B cell (primary cell): ENCODE results near the gene PRR16. TPM values are rescaled to one million over a fixed set of nuclear protein-coding genes. Genes with fewer than 3 reads are reported as not detected.

Source experiments
- ATAC-seq: fragments of 200-7000 bp; cut with Tn5 transposase; one replicate; pipeline ENCODE4 v1.10.0; 2021; ENCODE audit warnings: low read depth, mild to moderate bottlenecking, moderate number of reproducible peaks, moderate library complexity
- CTCF ChIA-PET: fragments of 350-600 bp; sonication (Branson Sonifier 250); formaldehyde crosslinking; loops from one replicate; lab custom pipeline; 2021; ENCODE audit warnings: antibody characterized with exemption, inconsistent platforms; lab: Charles Lee
- POLR2A ChIA-PET: fragments of 350-600 bp; sonication (Branson Sonifier 250); formaldehyde crosslinking; loops from one replicate; lab custom pipeline; 2021; ENCODE audit warnings: antibody characterized with exemption; lab: Charles Lee
- DNase-seq: peaks from one replicate; pipeline ENCODE4 v3.0.0; 2013
- H2AFZ ChIP-seq: 2 replicates; pipeline ENCODE4 v1.6.1; 2012; ENCODE audit warnings: mild to moderate bottlenecking, low read depth, low read length; ENCODE audit not compliant: insufficient read depth, poor library complexity, severe bottlenecking
- H3K27ac ChIP-seq, 2 donors: 1 replicate in 1 of 2; 2 replicates in 1 of 2; pipeline ENCODE4 v1.5.1; 2012 to 2013; ENCODE audit warnings: low read length in 2 of 2, mild to moderate bottlenecking in 2 of 2, moderate library complexity in 1 of 2
- H3K27me3 ChIP-seq, 4 experiments: fragments of 200-600 bp in 1 of 4; sonication (generic) in 1 of 4; replicated peaks in 1 of 4; 1 replicate in 2 of 4; 2 replicates in 2 of 4; pipeline versions ENCODE4 v1.6.1 to v1.7.0; 2013 to 2016; ENCODE audit warnings: low read length in 3 of 4, mild to moderate bottlenecking in 2 of 4, mixed read lengths in 1 of 4, moderate library complexity in 1 of 4; ENCODE audit not compliant: insufficient read depth in 4 of 4, control insufficient read depth in 3 of 4; ENCODE audit errors: control extremely low read depth in 1 of 4
- H3K36me3 ChIP-seq, 2 experiments: replicated peaks in 1 of 2; 1 replicate in 1 of 2; 2 replicates in 1 of 2; pipeline versions ENCODE4 v1.6.1 to v1.7.1; 2013; ENCODE audit warnings: low read length in 1 of 2; ENCODE audit not compliant: insufficient read depth in 2 of 2, control insufficient read depth in 1 of 2; ENCODE audit errors: control extremely low read depth in 1 of 2, extremely low read depth in 1 of 2
- H3K4me1 ChIP-seq, 2 donors: fragments of 200-600 bp in 1 of 2; sonication (generic) in 1 of 2; 1 replicate in 1 of 2; 2 replicates in 1 of 2; pipeline versions ENCODE4 v1.5.1 to v1.6.1; 2013 to 2017; ENCODE audit warnings: low read length in 2 of 2; ENCODE audit not compliant: control insufficient read depth in 2 of 2, insufficient read depth in 2 of 2
- H3K4me2 ChIP-seq: replicated peaks from 2 replicates; pipeline ENCODE3; 2012; ENCODE audit warnings: mild to moderate bottlenecking, low read depth, low read length; ENCODE audit not compliant: poor library complexity, severe bottlenecking
- H3K4me3 ChIP-seq, 5 experiments: fragments of 200-600 bp in 1 of 5; sonication (generic) in 1 of 5; 1 replicate in 3 of 5; 2 replicates in 2 of 5; pipeline versions ENCODE4 v1.5.1 to v1.7.0; 2011 to 2016; ENCODE audit warnings: low read length in 4 of 5, mild to moderate bottlenecking in 4 of 5, low read depth in 2 of 5, control low read depth in 1 of 5, moderate library complexity in 1 of 5; ENCODE audit not compliant: insufficient read depth in 1 of 5; ENCODE audit errors: control extremely low read depth in 1 of 5, extremely low read depth in 1 of 5
- H3K79me2 ChIP-seq: fragments of 200-600 bp; sonication (generic); one replicate; pipeline ENCODE4 v1.6.0; 2016; ENCODE audit warnings: low read length; ENCODE audit not compliant: control insufficient read depth, insufficient read depth
- H3K9ac ChIP-seq: fragments of 200-600 bp; sonication (generic); 2 replicates; pipeline ENCODE4 v1.6.1; 2017; ENCODE audit warnings: mild to moderate bottlenecking, low read length, moderate library complexity
- H3K9me3 ChIP-seq, 3 donors: one replicate each; pipeline versions ENCODE4 v1.6.1 to v1.7.1; 2013; ENCODE audit warnings: low read length in 2 of 3; ENCODE audit not compliant: control insufficient read depth in 2 of 3, insufficient read depth in 1 of 3; ENCODE audit errors: control extremely low read depth in 1 of 3
- H4K20me1 ChIP-seq: 2 replicates; pipeline ENCODE4 v1.6.0; 2012; ENCODE audit warnings: mild to moderate bottlenecking, low read length; ENCODE audit not compliant: insufficient read depth, control insufficient read depth, poor library complexity, severe bottlenecking
- H3K27ac Mint-ChIP-seq: one replicate; pipeline ENCODE4 v1.8.0; 2021; ENCODE audit warnings: mixed read lengths
- H3K27me3 Mint-ChIP-seq: one replicate; pipeline ENCODE4 v1.8.0; 2021; ENCODE audit warnings: mixed read lengths
- H3K4me1 Mint-ChIP-seq: one replicate; pipeline ENCODE4 v1.8.0; 2021; ENCODE audit warnings: mixed read lengths
- H3K4me3 Mint-ChIP-seq: one replicate; pipeline ENCODE4 v1.8.0; 2021; ENCODE audit warnings: mixed read lengths
- H3K9me3 Mint-ChIP-seq: one replicate; pipeline ENCODE4 v1.8.0; 2022; ENCODE audit warnings: mixed read lengths; ENCODE audit not compliant: insufficient read depth
- EZH2 ChIP-seq: IDR thresholded peaks from 2 replicates; pipeline ENCODE4 v1.6.1; 2012; ENCODE audit warnings: borderline replicate concordance, low read depth, mild to moderate bottlenecking, moderate library complexity, low read length; ENCODE audit not compliant: insufficient read depth, poor library complexity, severe bottlenecking
- WGBS: methylation state at CpG from one replicate; pipeline ENCODE4 v1.1.5; 2013; ENCODE audit warnings: missing lambda C conversion rate; ENCODE audit not compliant: insufficient coverage; 5-methylcytosine and 5-hydroxymethylcytosine counted together
- intact Hi-C: fragments of 100-400 bp; cut with micrococcal nuclease; formaldehyde crosslinking; loops from one replicate; pipeline ENCODE4 v1.10.0; 2022
- polyA plus RNA-seq: library from polyadenylated mRNA; depleted of rRNA; stranded (reverse); fragments of >200 nt; gene quantifications from 2 replicates; pipeline ENCODE4 v1.2.3, GENCODE V29; 2012
- total RNA-seq, 2 donors: library from RNA; stranded (reverse); fragments of 120-200 nt in 1 of 2; gene quantifications; 1 replicate in 1 of 2; 2 replicates in 1 of 2; pipeline versions ENCODE4 v1.2.3 to v1.2.4, GENCODE V29; 2013 to 2022
- TF ChIP-seq, protein P1 (sequence below): fragments of 200-600 bp; IDR thresholded peaks from one replicate; pipeline ENCODE4 v1.8.0; 2022; ENCODE audit warnings: antibody characterized with exemption, mild to moderate bottlenecking

The PRR16 gene
- total and polyA plus RNA-seq, 2 donors (not counting 1 experiment from before 2014, with no cell fraction given), result 0.16 TPM; not detected in 1

DNA sequence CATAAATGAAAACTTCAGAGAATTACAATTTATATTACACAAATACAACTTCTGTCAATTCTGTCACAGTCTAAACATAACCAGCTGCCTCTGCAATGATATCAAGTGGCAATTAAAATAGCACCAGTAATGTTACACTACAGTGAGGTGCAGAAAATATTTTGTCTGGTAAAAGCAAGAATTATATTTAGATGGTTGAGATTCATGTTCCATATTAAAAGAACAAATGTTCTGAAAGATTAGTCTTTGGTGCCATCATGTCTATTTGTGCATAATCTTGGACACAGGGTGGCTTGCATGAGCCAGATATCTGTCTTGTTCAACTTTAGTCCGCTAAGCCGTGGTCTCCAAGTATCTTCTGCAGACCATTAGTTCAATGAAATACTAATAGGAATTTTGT is 29.0 kb upstream of the PRR16 start:
- POLR2A ChIA-PET, result no interaction called here
- peaks cover 0 to 7% (median 0%) of the 10 kb centered on the region in 3 donors for H3K9me3 ChIP-seq
- no peaks in the 10 kb centered on the region for H4K20me1 ChIP-seq

DNA sequence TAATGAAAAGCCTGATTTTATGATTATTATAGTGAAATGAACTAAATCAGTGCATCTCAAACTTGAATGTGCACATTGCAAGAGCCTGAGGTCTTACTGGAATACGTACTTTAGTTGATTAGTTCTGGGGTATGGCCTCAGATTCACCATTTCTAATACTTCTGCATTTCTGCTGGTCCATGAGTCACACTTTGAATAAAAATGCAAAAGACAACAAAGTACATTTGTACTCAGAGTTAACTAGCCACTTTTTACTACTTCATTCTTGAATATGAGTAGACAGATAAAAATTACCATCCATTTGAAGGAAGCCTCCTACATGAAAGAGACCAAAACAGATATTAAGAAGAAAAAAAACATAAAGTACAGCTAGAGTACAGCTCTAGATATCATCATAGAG is 27.1 kb upstream of the PRR16 start:
- Mint-ChIP-seq H3K27ac (no peak overlapping the region), H3K4me3 (no peak overlapping the region), H3K4me1 (no peaks in the 10 kb centered on the region), H3K9me3 (no peaks in the 10 kb centered on the region), H3K27me3 (peaks cover 3% of the 10 kb centered on the region)
- intact Hi-C loops, result no loop called here
- Histone ChIP-seq H3K4me3 (no peak overlapping the region), H3K79me2 (no peaks in the 10 kb centered on the region), H3K9me3 (peaks cover 0 to under 1% (median 0%) of the 10 kb centered on the region in 3 donors), H3K9ac (no peak overlapping the region), H3K4me1 (no peaks in the 10 kb centered on the region), H3K27me3 (no peaks in the 10 kb centered on the region), H3K36me3 (no peaks in the 10 kb centered on the region), H2AFZ (no peak overlapping the region), H3K27ac (no peak overlapping the region), H3K4me2 (no peak overlapping the region), H4K20me1 (no peaks in the 10 kb centered on the region)
- DNase-seq, result no peak
- ATAC-seq, result no peak
- TF ChIP-seq, protein P1, sequence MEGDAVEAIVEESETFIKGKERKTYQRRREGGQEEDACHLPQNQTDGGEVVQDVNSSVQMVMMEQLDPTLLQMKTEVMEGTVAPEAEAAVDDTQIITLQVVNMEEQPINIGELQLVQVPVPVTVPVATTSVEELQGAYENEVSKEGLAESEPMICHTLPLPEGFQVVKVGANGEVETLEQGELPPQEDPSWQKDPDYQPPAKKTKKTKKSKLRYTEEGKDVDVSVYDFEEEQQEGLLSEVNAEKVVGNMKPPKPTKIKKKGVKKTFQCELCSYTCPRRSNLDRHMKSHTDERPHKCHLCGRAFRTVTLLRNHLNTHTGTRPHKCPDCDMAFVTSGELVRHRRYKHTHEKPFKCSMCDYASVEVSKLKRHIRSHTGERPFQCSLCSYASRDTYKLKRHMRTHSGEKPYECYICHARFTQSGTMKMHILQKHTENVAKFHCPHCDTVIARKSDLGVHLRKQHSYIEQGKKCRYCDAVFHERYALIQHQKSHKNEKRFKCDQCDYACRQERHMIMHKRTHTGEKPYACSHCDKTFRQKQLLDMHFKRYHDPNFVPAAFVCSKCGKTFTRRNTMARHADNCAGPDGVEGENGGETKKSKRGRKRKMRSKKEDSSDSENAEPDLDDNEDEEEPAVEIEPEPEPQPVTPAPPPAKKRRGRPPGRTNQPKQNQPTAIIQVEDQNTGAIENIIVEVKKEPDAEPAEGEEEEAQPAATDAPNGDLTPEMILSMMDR, result no peak
- TF ChIP-seq EZH2, result no peak
- WGBS, result no CpG with 5 or more reads among the region's 1 CpG
- ChIA-PET CTCF (no interaction called here), POLR2A (no interaction called here)

More for the DNA sequence above, 29.0 kb upstream of the PRR16 start:
- H3K27me3 ChIP-seq, result no peaks in the 10 kb centered on the region
- H3K9ac ChIP-seq, result no peak overlapping the region
- no peak for TF ChIP-seq EZH2
- TF ChIP-seq, protein P1, result no peak
- no peak overlapping the region for H3K4me3 ChIP-seq
- no peak overlapping the region for H3K27ac ChIP-seq
- Mint-ChIP-seq H3K4me3 (no peak overlapping the region), H3K27ac (no peak overlapping the region), H3K9me3 (peaks cover 6% of the 10 kb centered on the region), H3K27me3 (peaks cover 3% of the 10 kb centered on the region), H3K4me1 (no peaks in the 10 kb centered on the region)
- WGBS, result no CpG with 5 or more reads among the region's 2 CpGs
- CTCF ChIA-PET, result interaction anchor here (1.3 kb wide), 1 partner anchor 14 kb away, joined by 3 read pairs; no protein-coding TSS in a partner anchor
- no peaks in the 10 kb centered on the region for H3K79me2 ChIP-seq
- intact Hi-C loops, result no loop called here
- no peak for ATAC-seq
- no peaks in the 10 kb centered on the region for H3K36me3 ChIP-seq
- H2AFZ ChIP-seq, result no peak overlapping the region
- DNase-seq, result no peak
- no peak overlapping the region for H3K4me2 ChIP-seq
- no peaks in the 10 kb centered on the region for H3K4me1 ChIP-seq
